Activated CD8-positive, alpha-beta memory T cell treated with anti-CD3 and anti-CD28 coated beads, Interleukin-2, amount 10 ng/mL, durations not matched to agents 7 days and 5 days (primary cell): ENCODE data around the gene ZNF597. TPM values are rescaled to one million over a fixed set of nuclear protein-coding genes. Genes with fewer than 3 reads are reported as not detected.

Experiments used
- ATAC-seq: fragments of 150-1000 bp; cut with Tn5 transposase; one replicate; pipeline ENCODE4 v1.10.0; 2021; ENCODE audit warnings: moderate library complexity
- CTCF ChIA-PET: fragments of 350-600 bp; sonication (Branson Sonifier 250); formaldehyde crosslinking; loops from one replicate; lab custom pipeline; 2021; ENCODE audit warnings: antibody characterized with exemption; lab: Charles Lee
- DNase-seq: peaks from one replicate; pipeline ENCODE4 v3.0.0-alpha.2; 2020
- H3K27ac Mint-ChIP-seq: one replicate; pipeline ENCODE4 v1.8.0; 2021; ENCODE audit warnings: mild to moderate bottlenecking, mixed read lengths
- H3K27me3 Mint-ChIP-seq: one replicate; pipeline ENCODE4 v1.8.0; 2021; ENCODE audit warnings: mixed read lengths
- H3K36me3 Mint-ChIP-seq: one replicate; pipeline ENCODE4 v1.8.0; 2021; ENCODE audit warnings: mild to moderate bottlenecking, mixed read lengths
- H3K4me1 Mint-ChIP-seq: one replicate; pipeline ENCODE4 v1.8.0; 2021; ENCODE audit warnings: mixed read lengths
- H3K4me3 Mint-ChIP-seq: one replicate; pipeline ENCODE4 v1.8.0; 2021; ENCODE audit warnings: mild to moderate bottlenecking, moderate library complexity, mixed read lengths
- H3K9me3 Mint-ChIP-seq: one replicate; pipeline ENCODE4 v1.8.0; 2022; ENCODE audit warnings: low read depth, mixed read lengths
- total RNA-seq, 2 experiments: library from RNA; stranded (reverse); gene quantifications; one replicate each; pipeline ENCODE4 v1.2.3, GENCODE V29; 2021

ZNF597 gene
- total RNA-seq = 1 to 10 TPM; 2.4 to 2.6 TPM

DNA sequence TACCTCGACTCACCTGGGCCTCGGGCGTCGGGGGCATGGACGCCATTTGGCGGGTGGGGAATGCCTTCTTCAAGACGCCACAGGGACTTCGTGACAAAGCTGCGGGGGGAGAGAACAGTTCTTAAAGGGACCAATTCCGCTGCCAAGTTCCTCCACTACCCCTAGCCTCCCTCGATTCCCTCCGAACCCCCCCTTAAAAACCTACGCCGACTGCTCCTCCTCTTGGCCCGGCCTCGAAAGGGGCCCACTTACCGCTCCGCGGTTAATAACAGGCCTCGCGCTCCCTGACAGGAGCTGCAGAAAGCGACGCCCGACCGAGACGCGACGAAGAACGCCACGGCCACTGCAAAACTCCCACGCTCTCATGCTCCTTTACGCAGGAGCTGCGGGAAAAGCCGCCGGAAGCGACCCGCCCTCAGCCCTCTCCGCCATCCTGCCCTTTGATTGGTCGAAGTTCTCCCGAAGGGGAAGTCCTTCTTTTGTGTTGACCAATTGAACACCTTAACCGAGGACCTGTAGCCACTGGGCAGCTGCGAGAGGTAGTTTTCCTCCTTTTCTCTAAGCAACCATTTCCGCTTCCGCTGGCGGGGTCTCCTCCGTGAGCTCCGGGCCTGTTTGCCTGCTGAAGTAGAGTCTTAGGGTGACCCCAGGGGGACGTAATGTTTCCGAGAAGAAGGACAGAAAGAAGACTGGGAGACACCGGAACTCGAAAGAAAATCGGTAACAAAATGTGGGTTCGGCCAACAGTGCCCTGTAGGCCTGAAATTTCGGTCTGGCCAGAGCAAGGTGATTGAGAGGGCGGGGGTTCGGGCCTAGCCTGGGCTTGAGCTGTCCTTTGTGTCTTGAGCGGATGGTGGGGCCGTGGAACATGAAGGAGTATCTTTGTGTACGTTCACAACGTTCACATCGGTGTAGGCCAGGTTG is at the start of gene ZNF597, which contains the start of gene NAA60:
TSS of gene ZNF597 (minus strand) at position 397 of the 924 bp plus-strand sequence. CDS start at position 46, 351 bp downstream.
TSS of gene NAA60 (plus strand) at position 573 of the 924 bp plus-strand sequence. CDS start 32,548 bp downstream, outside the sequence.
- H3K36me3 Mint-ChIP-seq = peaks cover 63% of the 10 kb centered on the region
- H3K4me3 Mint-ChIP-seq = peak within 1 kb of the TSS; percentile 94
- H3K27ac Mint-ChIP-seq = peak within 1 kb of the TSS; percentile 97
- CTCF ChIA-PET = interaction anchor here (0.7 to 2.4 kb wide), 12 partner anchors 8 to 314 kb away, joined by 3 to 7 read pairs (median 4); partner anchors contain the start of genes ZNF174 and ZSCAN32
- ATAC-seq = peak; percentile 95
- peak; percentile 89 for DNase-seq
- H3K9me3 Mint-ChIP-seq = peaks cover 15% of the 10 kb centered on the region
- no peaks in the 10 kb centered on the region for H3K27me3 Mint-ChIP-seq
- peaks cover 27% of the 10 kb centered on the region for H3K4me1 Mint-ChIP-seq

DNA sequence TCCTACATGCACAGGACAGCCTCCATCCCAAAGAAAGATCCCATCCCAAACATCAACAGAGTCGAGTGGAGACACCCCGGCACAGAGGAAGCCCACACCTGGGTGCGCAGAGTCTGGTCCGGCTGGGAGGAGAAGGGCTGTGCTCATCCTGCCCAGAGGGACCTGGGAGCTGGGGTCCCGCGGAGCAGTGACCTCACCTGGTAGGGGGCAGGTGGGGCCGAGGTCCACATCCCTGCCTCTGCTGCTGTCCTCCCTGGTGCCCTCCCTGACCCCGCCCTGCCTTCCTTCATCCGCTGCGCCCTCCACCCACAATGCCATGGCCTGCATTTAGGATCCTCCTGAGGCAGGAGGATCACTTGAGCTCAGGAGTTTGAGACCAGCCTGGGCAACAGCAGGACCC is 49.1 kb upstream of the ZNF597 start:
- CTCF ChIA-PET = no interaction called here
- Mint-ChIP-seq H3K9me3 (no peaks in the 10 kb centered on the region), H3K4me3 (no peak overlapping the region)

GRCh38 chr16:3490911-3491629 is 47.8 kb upstream of the ZNF597 start:
- H3K9me3 Mint-ChIP-seq = no peaks in the 10 kb centered on the region
- H3K4me1 Mint-ChIP-seq = no peaks in the 10 kb centered on the region
- no peak for DNase-seq
- CTCF ChIA-PET = interaction anchor here (1.5 kb wide), 1 partner anchor 10 kb away, joined by 6 read pairs; the partner anchor contains the start of gene CLUAP1
- peaks cover 1% of the 10 kb centered on the region for H3K36me3 Mint-ChIP-seq
- no peak overlapping the region for H3K27ac Mint-ChIP-seq
- no peak for ATAC-seq
- H3K4me3 Mint-ChIP-seq = no peak overlapping the region
- H3K27me3 Mint-ChIP-seq = no peaks in the 10 kb centered on the region

More for the DNA sequence above, 49.1 kb upstream of the ZNF597 start:
- no peak for ATAC-seq
- Mint-ChIP-seq H3K27me3 (no peaks in the 10 kb centered on the region), H3K36me3 (no peaks in the 10 kb centered on the region), H3K27ac (no peak overlapping the region), H3K4me1 (no peaks in the 10 kb centered on the region)
- no peak for DNase-seq

GRCh38 chr16:3488801-3489200 is 45.5 kb upstream of the ZNF597 start:
- CTCF ChIA-PET = no interaction called here
- no peaks in the 10 kb centered on the region for H3K27me3 Mint-ChIP-seq
- H3K4me1 Mint-ChIP-seq = no peaks in the 10 kb centered on the region
- DNase-seq = no peak
- no peak overlapping the region for H3K27ac Mint-ChIP-seq
- peaks cover 5% of the 10 kb centered on the region for H3K36me3 Mint-ChIP-seq
- H3K4me3 Mint-ChIP-seq = no peak overlapping the region
- no peak for ATAC-seq
- H3K9me3 Mint-ChIP-seq = no peaks in the 10 kb centered on the region

GRCh38 chr16:3487521-3488410 is 44.5 kb upstream of the ZNF597 start:
- CTCF ChIA-PET = no interaction called here
- peaks cover 13% of the 10 kb centered on the region for H3K36me3 Mint-ChIP-seq
- no peak overlapping the region for H3K27ac Mint-ChIP-seq
- ATAC-seq = no peak
- no peak for DNase-seq
- H3K4me1 Mint-ChIP-seq = no peaks in the 10 kb centered on the region
- H3K27me3 Mint-ChIP-seq = no peaks in the 10 kb centered on the region
- H3K9me3 Mint-ChIP-seq = no peaks in the 10 kb centered on the region
- H3K4me3 Mint-ChIP-seq = no peak overlapping the region

DNA sequence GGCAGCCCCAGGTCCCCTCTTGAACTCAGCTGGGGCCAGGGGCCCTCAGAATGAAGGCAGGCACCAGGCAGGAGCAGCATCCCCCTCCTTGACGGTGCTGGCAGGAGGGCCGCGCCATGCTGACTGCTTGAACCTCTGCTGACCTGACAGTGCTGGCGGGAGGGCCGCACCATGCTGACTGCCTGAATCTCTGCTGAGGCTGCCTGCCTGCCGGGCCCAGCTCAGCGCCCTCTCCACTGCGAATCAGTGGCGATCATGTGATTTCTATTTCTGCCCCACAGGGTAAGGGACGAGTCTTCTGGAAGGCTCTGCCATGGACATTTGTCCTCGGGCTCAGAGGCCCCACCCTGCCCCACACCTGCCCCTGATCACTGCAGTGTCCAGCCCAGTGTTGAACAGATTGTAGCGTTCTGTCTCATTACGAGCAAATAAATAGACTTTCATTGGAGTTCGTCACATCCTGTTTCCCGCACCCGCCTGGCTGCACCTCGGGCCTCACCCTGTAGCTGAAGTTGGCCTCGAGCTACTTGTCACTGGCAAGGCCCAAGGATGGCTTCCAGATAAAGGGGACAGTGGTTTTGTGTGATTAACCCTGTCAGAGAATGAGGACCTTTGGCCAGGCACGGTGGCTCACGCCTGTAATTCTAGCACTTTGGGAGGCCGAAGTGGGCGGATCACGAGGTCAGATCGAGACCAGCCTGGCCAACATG is 43.4 kb upstream of the ZNF597 start:
- Mint-ChIP-seq H3K36me3 (peaks cover 16% of the 10 kb centered on the region), H3K9me3 (no peaks in the 10 kb centered on the region), H3K4me3 (no peak overlapping the region), H3K4me1 (no peaks in the 10 kb centered on the region), H3K27ac (no peak overlapping the region), H3K27me3 (no peaks in the 10 kb centered on the region)
- ATAC-seq (no peak), DNase-seq (no peak)
- CTCF ChIA-PET = no interaction called here

DNA sequence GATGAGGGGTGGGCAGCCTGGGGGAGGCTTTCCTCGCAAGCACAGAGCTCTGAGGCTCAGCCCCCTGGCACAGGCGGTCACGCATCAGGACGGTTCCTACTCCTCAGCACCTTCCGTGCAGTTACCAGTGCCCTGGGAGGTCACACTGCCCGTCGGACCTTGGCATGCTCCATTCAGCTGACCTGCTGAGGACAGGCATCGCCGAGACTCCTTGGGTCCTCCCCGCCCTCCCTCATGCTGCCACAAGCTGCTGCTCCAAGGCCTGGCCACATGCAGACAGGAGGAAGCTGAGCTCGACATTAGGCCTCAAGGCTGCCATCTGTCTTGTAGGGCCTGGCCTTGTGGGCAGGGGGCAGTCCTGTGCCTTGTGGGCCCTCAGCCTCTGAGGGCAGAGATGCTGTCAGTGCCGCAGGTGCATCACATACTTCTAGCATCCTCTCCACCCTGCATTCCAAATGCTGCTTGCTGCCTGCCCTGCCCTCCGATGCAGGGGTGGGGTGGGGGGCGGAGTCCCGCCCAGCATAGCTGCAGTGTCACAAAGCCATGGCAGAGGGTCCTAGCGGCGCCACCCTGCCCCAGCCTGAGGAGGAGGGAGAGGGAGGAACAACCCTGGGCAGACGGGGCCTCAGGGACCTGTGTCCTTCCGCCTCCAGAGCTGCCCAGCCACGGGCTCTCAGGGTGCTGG is 42.7 kb upstream of the ZNF597 start:
- peaks cover 21% of the 10 kb centered on the region for H3K36me3 Mint-ChIP-seq
- CTCF ChIA-PET = no interaction called here
- H3K27ac Mint-ChIP-seq = no peak overlapping the region
- ATAC-seq = no peak
- DNase-seq = no peak
- H3K4me1 Mint-ChIP-seq = no peaks in the 10 kb centered on the region
- H3K9me3 Mint-ChIP-seq = no peaks in the 10 kb centered on the region
- H3K4me3 Mint-ChIP-seq = no peak overlapping the region
- no peaks in the 10 kb centered on the region for H3K27me3 Mint-ChIP-seq

DNA sequence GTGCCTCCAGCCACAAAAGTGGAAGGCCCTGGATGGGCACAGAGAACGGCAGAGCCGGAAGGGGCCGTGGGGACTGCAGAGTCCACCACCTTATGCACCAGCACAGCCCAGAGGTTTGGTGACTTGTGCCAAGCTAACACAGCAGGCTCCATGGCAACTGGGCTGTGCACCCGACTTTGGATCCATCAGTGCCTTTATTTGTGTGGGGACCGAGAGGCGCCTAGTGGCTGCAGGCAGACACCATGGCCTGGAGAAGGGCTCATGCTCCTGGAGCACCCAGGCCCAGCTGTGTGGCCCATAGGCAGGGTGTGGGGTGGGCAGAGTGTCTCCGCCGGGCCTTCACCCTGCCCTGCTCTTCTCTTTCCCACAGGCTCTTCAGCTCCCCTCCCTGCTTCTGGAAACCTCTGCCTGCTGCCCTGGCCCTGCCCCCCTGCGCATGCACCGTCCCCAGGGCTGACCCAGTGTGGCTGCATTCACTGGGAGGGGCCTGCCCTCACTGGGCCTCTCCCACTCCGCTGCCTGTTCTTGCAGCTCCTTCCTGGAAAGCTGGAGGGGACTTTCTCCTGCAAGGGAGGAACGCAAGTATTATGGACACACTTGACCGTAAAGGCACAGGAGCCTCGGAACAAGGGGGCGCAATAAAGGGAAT is 41.9 kb upstream of the ZNF597 start:
- Mint-ChIP-seq H3K27ac (no peak overlapping the region), H3K36me3 (peaks cover 23% of the 10 kb centered on the region), H3K9me3 (no peaks in the 10 kb centered on the region), H3K4me3 (no peak overlapping the region), H3K27me3 (no peaks in the 10 kb centered on the region), H3K4me1 (no peaks in the 10 kb centered on the region)
- ATAC-seq (no peak), DNase-seq (no peak)
- CTCF ChIA-PET = interaction anchor here (0.6 kb wide), 1 partner anchor 259 kb away, joined by 3 read pairs; no protein-coding TSS in a partner anchor

GRCh38 chr16:3484318-3485096 is 41.2 kb upstream of the ZNF597 start:
- Mint-ChIP-seq H3K4me3 (no peak overlapping the region), H3K4me1 (peaks cover 5% of the 10 kb centered on the region), H3K27me3 (no peaks in the 10 kb centered on the region), H3K36me3 (peaks cover 28% of the 10 kb centered on the region), H3K9me3 (no peaks in the 10 kb centered on the region), H3K27ac (no peak overlapping the region)
- DNase-seq (no peak), ATAC-seq (no peak)
- CTCF ChIA-PET = no interaction called here

DNA sequence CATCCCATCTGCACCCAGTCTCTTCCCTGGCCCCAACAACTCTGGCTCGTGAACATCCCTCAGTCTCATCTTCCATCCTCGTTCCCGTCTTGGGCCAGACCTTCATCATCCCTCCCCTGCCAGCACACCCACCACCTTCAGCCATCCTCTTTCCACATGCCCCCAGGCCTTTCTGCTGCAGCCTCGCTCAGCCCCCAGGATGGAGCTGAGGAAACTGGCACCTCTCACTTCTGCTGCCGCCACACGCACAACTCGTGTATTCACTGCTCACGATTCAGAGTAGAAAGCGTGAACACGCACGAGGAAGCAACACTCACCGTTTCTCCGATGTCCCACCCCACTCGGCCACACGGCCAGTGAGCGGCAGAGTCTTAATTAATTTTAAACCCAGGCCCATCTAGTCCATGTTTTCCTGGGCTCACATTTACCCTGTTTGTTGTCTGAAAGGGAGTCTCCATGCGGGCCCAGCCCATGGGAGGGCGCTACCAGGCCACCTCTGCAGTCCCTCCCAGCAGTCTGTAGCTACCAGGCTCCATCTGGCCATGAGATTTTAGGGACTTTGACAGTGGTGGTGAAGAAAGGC is 39.4 kb upstream of the ZNF597 start:
- peak overlapping the region; percentile 4 for H3K27ac Mint-ChIP-seq
- ATAC-seq (no peak), DNase-seq (no peak)
- CTCF ChIA-PET = interaction anchor here (1.5 kb wide), 1 partner anchor 18 kb away, joined by 3 read pairs; the partner anchor contains the start of gene CLUAP1
- peaks cover 32% of the 10 kb centered on the region for H3K36me3 Mint-ChIP-seq
- H3K9me3 Mint-ChIP-seq = no peaks in the 10 kb centered on the region
- peaks cover 16% of the 10 kb centered on the region for H3K4me1 Mint-ChIP-seq
- H3K4me3 Mint-ChIP-seq = no peak overlapping the region
- no peaks in the 10 kb centered on the region for H3K27me3 Mint-ChIP-seq
